Measurements from ENCODE around the gene TSC22D1.

Gene TSC22D1

DNA sequence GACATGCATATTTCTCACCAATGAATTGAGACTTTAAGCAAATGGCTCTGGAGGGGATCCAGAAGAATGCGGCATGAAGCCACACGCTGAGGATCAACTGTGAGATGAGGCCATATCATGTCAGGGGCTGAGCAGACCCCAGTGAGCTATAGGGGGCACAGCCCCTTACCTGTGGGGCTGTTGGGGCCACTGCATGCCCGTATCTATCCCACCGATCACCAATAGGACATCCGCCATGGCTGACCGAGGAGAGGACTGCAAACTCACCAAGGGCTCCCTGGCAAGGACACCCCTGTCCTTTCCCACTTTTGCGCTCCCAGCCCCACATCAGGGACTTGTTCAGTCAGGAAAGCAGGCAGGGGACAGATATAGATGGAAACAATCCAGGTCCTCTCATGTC lies 124.5 kb downstream of the TSC22D1 start:
- no peak overlapping the region for H3K4me3 ChIP-seq (ENCODE audit: low read depth, low read length)
- DNase-seq (ENCODE audit: low read depth): no peak
- TF ChIP-seq, protein P1, sequence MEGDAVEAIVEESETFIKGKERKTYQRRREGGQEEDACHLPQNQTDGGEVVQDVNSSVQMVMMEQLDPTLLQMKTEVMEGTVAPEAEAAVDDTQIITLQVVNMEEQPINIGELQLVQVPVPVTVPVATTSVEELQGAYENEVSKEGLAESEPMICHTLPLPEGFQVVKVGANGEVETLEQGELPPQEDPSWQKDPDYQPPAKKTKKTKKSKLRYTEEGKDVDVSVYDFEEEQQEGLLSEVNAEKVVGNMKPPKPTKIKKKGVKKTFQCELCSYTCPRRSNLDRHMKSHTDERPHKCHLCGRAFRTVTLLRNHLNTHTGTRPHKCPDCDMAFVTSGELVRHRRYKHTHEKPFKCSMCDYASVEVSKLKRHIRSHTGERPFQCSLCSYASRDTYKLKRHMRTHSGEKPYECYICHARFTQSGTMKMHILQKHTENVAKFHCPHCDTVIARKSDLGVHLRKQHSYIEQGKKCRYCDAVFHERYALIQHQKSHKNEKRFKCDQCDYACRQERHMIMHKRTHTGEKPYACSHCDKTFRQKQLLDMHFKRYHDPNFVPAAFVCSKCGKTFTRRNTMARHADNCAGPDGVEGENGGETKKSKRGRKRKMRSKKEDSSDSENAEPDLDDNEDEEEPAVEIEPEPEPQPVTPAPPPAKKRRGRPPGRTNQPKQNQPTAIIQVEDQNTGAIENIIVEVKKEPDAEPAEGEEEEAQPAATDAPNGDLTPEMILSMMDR (IDR thresholded peaks at IDR 0.05; ENCODE audit: insufficient read depth, low read depth, low read length, missing control alignments): no peak

DNA sequence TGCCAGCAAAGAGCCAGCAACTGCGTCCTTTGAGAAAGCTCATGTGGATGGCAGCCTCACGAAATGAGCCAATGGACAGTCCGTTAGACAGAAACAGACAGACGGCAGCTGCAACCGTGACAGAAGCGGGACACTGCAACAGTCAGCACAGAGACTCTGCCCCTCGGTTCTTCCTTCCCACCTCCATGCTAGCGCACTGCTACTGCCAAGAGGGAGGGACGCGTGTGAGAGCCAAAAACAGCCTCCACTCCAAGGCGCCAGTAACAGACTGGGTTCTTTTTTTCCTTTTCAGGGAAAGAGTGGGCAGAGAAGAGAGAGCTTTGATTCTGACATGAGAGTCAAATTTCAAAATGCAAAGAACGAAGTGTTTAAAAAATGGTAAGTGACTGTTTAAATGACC lies 125.0 kb downstream of the TSC22D1 start:
- no peak for DNase-seq (ENCODE audit: low read depth)
- H3K4me3 ChIP-seq (ENCODE audit: low read depth, low read length): no peak overlapping the region
- TF ChIP-seq, protein P1 (IDR thresholded peaks at IDR 0.05; ENCODE audit: insufficient read depth, low read depth, low read length, missing control alignments): no peak

DNA sequence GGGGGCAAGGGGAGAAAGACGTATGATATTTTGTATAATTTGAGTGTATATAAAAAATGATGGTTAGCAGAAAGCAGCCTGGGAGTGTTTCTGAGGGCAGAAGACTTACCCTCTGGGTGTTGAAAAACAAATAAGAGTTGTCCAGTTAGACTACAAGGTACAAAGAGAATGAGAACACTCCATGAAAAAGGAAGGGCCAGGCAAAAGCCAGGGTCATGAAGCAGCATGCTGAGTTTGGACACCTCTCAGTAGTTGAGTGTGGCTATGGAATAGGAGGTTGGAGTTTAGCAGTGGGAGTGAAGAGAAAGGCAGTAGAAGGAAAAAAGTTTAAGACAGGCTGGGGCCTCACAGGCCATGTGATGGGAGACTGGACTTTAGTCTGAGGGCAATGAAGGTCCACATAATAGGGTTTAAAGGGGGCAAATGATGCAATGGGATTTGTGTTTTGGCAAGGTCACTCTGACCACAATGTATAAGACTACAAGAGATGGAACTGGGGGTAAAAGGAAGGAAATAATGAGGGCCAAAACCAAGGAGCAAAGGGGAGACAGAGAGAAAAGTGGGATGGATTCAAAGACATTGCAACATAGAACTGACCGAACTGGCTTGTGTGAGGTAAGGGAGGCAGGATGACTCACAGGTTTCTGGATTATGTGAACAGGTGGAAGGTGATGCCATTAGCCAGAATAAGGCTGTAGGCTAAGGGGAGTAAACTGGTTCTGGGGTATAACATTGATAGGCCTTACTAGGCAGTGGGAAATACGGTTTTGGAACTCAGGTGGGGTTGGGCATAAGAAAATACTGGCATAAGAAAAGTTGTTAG lies 125.9 kb downstream of the TSC22D1 start:
- DNase-seq (ENCODE audit: low read depth): no peak
- TF ChIP-seq, protein P1 (IDR thresholded peaks at IDR 0.05; ENCODE audit: insufficient read depth, low read depth, low read length, missing control alignments): no peak
- no peak overlapping the region for H3K4me3 ChIP-seq (ENCODE audit: low read depth, low read length)

DNA sequence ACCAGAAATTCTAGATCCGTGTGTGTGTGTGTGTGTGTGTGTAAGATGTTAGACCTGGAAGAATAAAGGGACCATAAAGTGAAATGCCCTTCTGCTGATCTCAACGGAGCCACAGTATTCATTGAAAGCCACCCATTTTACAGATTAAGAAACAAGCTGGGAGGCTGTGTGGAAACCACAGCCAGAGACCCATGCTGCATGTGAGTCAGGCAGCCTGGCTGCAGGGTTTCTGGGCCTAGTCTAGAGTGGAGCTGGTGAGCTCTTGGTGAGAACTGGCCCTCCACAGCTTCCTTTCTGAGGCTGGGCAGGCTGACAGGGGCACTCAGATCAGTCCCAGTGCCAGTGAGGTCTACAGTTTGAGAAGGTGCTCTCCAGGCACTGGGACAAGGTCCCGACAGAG lies 127.3 kb downstream of the TSC22D1 start:
- DNase-seq (ENCODE audit: low read depth): no peak
- H3K4me3 ChIP-seq (ENCODE audit: low read depth, low read length): no peak overlapping the region
- TF ChIP-seq, protein P1 (IDR thresholded peaks at IDR 0.05; ENCODE audit: insufficient read depth, low read depth, low read length, missing control alignments): no peak

DNA sequence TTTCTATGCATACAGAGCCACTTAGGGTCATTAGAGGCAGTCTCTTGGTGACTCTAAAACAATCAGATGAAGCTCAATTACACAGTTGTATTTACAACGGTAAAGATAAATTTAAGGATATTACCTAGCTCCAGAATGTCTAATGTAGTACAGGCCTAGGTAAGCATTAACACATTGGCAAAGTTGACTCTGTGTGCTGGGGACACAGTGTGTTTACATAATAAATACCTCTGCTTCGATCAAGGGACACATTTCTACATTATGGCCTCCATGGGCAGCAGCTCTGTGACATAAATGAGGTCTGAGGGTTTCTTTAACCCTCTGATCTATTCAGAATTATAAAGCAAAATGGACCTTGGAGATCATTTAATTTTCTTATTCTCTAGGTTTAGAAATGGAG lies 127.8 kb downstream of the TSC22D1 start:
- TF ChIP-seq, protein P1 (IDR thresholded peaks at IDR 0.05; ENCODE audit: insufficient read depth, low read depth, low read length, missing control alignments): no peak
- H3K4me3 ChIP-seq (ENCODE audit: low read depth, low read length): no peak overlapping the region
- no peak for DNase-seq (ENCODE audit: low read depth)

DNA sequence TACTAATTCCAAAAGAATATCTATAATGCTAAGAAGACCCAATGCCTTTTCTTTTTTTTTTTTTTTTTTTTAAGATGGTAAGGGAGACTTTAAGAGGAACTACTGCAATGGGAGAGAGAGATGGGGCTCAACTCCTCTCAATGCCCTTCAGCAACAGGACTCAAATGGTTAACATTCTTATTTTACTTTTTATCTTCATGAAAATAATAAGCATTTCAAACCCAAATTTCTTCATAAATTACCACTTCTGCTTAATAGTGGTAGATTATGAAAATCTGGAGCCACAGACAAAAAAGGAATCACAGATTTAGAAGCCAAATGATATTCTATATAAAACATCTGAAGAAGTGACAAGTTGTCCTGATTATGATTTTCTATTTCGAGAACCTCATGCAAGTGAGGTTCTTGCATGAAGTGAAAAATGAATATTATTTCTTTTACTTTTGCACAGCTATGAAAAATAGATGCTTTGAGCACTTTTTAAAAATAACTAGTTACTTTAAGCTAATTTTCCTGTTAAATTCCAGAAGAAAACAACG lies 128.3 kb downstream of the TSC22D1 start:
- TF ChIP-seq, protein P1 (IDR thresholded peaks at IDR 0.05; ENCODE audit: insufficient read depth, low read depth, low read length, missing control alignments): no peak
- DNase-seq (ENCODE audit: low read depth): no peak
- H3K4me3 ChIP-seq (ENCODE audit: low read depth, low read length): no peak overlapping the region

Data from GM12865 (cell line).